HG03175 (cell line): Measurements from ENCODE around the gene PITPNM1.

Source experiments
- ATAC-seq: cut with Tn5 transposase; IDR thresholded peaks from one replicate; pipeline ENCODE4 v1.9.1; 2021; ENCODE audit warnings: mild to moderate bottlenecking, moderate library complexity; ENCODE audit not compliant: unreplicated experiment

PITPNM1 gene

DNA sequence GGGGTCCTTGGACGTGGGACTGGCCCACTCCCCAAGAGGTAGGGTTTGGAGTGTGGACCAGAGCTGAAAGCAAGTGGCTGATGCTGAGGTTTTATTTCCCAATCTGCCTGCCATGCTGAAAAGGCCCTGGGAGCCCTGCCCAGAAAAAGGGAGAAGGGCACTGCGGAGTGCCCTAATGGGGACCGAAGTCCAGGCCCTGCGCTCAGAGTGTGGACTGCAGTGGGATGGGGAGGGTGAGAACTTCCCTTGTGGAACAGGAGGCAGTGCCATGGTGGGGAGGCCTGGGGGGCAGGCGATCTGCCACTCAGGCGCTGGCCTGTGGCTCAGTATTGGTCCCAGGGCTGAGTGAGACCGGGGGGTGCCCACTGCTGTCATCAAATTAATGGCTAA is 56.9 kb downstream of the PITPNM1 start:
- no peak for ATAC-seq

DNA sequence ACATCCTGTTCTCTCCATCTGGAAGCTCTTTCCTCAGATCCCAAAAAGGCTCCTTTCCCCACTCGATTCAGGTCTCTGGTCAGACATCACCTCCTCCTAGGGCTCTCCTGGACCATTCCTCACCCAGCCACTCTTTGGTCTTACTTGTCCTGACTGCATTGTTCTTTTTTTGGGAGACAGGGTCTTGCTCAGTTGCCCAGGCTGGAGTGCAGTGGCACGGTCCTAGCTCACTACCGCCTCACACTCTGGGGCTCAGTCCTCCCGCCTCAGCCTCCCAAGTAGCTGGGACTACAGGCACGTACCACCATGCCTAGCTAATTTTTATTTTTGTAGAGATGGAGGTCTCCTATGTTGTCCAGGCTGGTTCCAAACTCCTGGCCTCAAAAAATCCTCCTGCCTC is 59.6 kb downstream of the PITPNM1 start:
- no peak for ATAC-seq

DNA sequence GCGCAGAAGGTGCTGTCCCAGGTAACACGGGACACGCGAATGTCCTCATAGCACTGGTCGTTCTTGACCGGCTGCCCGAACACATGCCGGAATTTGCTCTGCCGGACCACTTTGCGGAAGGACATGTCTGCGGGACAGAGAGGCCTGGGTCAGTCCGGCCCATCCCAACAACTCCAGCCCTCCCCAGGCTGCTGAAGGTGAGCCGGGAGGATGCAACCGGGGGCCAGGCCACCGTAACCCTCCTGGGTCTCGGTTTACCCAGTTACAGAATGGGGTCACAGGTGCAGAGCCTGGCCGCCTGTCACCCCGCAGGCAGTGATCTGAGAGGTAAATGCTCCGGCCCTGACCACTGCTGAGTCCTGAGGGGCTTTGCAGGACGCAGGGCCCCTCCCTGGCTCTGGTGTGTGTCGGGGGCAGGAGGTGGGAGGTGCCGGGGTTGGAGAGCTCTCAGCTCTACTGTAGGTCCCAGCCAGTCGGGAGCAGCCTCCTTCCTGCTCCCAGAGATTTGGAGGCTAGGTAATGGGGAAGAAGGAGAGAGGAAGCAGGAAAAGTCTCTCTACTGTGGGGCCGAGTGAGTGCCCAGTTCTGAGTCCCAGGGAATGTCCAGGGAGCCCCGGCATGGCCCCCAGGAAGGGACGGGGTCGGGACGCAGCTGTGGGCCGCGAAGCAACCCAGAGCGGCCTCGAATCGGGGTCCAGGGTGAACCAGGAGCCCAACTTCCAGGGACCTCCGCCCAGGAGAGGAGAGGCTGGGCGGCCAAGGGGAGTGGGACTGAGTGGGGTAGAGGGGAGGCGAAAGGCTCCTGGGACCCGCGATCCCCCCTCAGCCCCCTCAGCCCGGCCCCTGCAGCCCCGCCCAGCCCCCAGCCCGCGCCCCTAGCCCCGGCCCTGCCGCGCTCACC is 62.4 kb downstream of the PITPNM1 start:
- ATAC-seq = no peak
